Measurements from ENCODE around the gene NRXN3. TPM values are rescaled to one million over a fixed set of nuclear protein-coding genes. Genes with fewer than 3 reads are reported as not detected.

The NRXN3 gene
- total and polyA plus RNA-seq, 2 of the 13 experiments (the other 11 are each of a cell fraction or from before 2014, with no cell fraction given) = 0.03 TPM; not detected in 1

DNA sequence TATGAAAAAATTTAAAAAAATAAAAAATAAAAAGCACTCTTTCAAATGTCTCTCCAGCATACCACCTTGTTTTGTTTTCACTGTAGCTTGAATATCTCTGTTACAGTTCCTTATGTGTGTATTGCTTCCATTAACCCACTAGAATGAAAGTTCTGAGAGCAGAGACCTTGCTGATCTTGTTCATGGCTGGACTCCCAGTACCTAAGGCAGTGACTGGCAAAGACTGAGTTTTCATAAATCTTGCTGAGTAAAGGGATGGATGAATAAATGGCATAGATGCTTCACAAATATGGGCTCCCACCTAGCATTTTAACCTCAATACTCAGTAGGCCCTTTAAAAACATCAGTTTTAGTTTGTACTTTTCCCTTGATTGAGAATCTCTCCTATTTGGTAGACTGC is 1125.2 kb downstream of the NRXN3 start:
- Histone ChIP-seq H3K79me2 (ENCODE audit: insufficient read depth, low read length) (no peaks in the 10 kb centered on the region), H4K20me1 (ENCODE audit: insufficient read depth, low read length) (no peaks in the 10 kb centered on the region), H2AFZ (ENCODE audit: low read length) (no peak overlapping the region), H3K4me3 (replicated peaks in 1 of 3; ENCODE audit: insufficient read depth in 1 of 3, low read depth in 2 of 3, low read length in 3 of 3) (no peak overlapping the region), H3K9ac (ENCODE audit: insufficient read depth, low read depth, low read length) (no peak overlapping the region), H3K4me1 (ENCODE audit: insufficient read depth, low read length) (no peaks in the 10 kb centered on the region), H3K4me2 (ENCODE audit: low read depth, low read length) (no peak overlapping the region), H3K27ac (ENCODE audit: extremely low read length, insufficient read depth, low read length) (no peak overlapping the region), H3K9me3 (ENCODE audit: low read length) (peaks cover 56% of the 10 kb centered on the region), H3K27me3 (ENCODE audit: control insufficient read depth in 1 of 2, insufficient read depth in 2 of 2, low read length in 2 of 2) (no peaks in the 10 kb centered on the region), H3K36me3 (replicated peaks in 1 of 2; ENCODE audit: control insufficient read depth in 1 of 2, insufficient read depth in 2 of 2, low read length in 2 of 2) (no peaks in the 10 kb centered on the region)
- intact Hi-C loops (cut with micrococcal nuclease; ENCODE audit: unreplicated experiment) = no loop called here
- FAIRE-seq (no peak), DNase-seq (ENCODE audit: low spot score) (no peak), ATAC-seq (no peak)
- POLR2A ChIA-PET = no interaction called here
- TF ChIP-seq, protein P1, sequence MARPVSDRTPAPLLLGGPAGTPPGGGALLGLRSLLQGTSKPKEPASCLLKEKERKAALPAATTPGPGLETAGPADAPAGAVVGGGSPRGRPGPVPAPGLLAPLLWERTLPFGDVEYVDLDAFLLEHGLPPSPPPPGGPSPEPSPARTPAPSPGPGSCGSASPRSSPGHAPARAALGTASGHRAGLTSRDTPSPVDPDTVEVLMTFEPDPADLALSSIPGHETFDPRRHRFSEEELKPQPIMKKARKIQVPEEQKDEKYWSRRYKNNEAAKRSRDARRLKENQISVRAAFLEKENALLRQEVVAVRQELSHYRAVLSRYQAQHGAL (CRISPR knock-in tag; IDR thresholded peaks at IDR 0.05; ENCODE audit: not compliant biosample characterization) = no peak
- TF ChIP-seq ZNF225 (CRISPR knock-in tag; IDR thresholded peaks at IDR 0.05) (no peak), ZNF44 (CRISPR knock-in tag; IDR thresholded peaks at IDR 0.05) (no peak), ZBTB7B (CRISPR knock-in tag; IDR thresholded peaks at IDR 0.05) (no peak)
- TF ChIP-seq, protein P2, sequence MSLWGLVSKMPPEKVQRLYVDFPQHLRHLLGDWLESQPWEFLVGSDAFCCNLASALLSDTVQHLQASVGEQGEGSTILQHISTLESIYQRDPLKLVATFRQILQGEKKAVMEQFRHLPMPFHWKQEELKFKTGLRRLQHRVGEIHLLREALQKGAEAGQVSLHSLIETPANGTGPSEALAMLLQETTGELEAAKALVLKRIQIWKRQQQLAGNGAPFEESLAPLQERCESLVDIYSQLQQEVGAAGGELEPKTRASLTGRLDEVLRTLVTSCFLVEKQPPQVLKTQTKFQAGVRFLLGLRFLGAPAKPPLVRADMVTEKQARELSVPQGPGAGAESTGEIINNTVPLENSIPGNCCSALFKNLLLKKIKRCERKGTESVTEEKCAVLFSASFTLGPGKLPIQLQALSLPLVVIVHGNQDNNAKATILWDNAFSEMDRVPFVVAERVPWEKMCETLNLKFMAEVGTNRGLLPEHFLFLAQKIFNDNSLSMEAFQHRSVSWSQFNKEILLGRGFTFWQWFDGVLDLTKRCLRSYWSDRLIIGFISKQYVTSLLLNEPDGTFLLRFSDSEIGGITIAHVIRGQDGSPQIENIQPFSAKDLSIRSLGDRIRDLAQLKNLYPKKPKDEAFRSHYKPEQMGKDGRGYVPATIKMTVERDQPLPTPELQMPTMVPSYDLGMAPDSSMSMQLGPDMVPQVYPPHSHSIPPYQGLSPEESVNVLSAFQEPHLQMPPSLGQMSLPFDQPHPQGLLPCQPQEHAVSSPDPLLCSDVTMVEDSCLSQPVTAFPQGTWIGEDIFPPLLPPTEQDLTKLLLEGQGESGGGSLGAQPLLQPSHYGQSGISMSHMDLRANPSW (CRISPR knock-in tag; IDR thresholded peaks at IDR 0.05; ENCODE audit: borderline replicate concordance) = no peak
- BruUV-seq (replicated peaks) = no TSS peak
- CTCF ChIA-PET (ENCODE audit: low intra/inter-chr PET ratio, low total read pairs) = no interaction called here
- in situ Hi-C loops (cut with HindIII; ENCODE audit: extremely low pct_ligation_motif_present, low pct_unique_long_range_greater_than_20kb) = no loop called here

DNA sequence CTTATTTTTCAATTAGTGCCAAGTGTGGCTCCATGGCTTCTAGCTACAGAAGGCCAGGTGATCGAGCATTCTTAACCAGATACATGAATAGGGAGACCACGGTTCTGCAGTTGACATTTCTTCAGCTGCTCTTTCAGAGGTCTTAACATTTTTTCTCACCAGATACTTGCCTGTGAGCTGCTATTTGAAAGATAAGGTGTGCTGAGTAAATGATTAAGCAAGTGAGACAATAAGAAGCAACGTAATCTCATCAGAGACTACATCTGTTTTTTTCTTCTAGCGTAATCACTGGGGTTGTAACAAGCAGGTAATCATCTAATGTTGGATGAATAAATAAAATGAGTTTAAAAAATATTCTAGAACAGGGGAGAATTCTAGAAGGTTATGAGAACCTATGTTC is 1128.2 kb downstream of the NRXN3 start:
- DNase-seq (ENCODE audit: low spot score) = no peak
- Histone ChIP-seq H3K27me3 (ENCODE audit: control insufficient read depth in 1 of 2, insufficient read depth in 2 of 2, low read length in 2 of 2) (no peaks in the 10 kb centered on the region), H3K79me2 (ENCODE audit: insufficient read depth, low read length) (no peaks in the 10 kb centered on the region), H3K36me3 (replicated peaks in 1 of 2; ENCODE audit: control insufficient read depth in 1 of 2, insufficient read depth in 2 of 2, low read length in 2 of 2) (no peaks in the 10 kb centered on the region), H4K20me1 (ENCODE audit: insufficient read depth, low read length) (no peaks in the 10 kb centered on the region), H3K4me3 (replicated peaks in 1 of 3; ENCODE audit: insufficient read depth in 1 of 3, low read depth in 2 of 3, low read length in 3 of 3) (no peak overlapping the region), H3K4me1 (ENCODE audit: insufficient read depth, low read length) (no peaks in the 10 kb centered on the region), H3K4me2 (ENCODE audit: low read depth, low read length) (no peak overlapping the region), H3K27ac (ENCODE audit: extremely low read length, insufficient read depth, low read length) (no peak overlapping the region), H2AFZ (ENCODE audit: low read length) (no peak overlapping the region), H3K9me3 (ENCODE audit: low read length) (peaks cover 68% of the 10 kb centered on the region), H3K9ac (ENCODE audit: insufficient read depth, low read depth, low read length) (no peak overlapping the region)
- no TSS peak for BruUV-seq (replicated peaks)
- FAIRE-seq = no peak
- ChIA-PET POLR2A (no interaction called here), CTCF (ENCODE audit: low intra/inter-chr PET ratio, low total read pairs) (no interaction called here)
- in situ Hi-C loops (cut with HindIII; ENCODE audit: extremely low pct_ligation_motif_present, low pct_unique_long_range_greater_than_20kb) = no loop called here
- intact Hi-C loops (cut with micrococcal nuclease; ENCODE audit: unreplicated experiment) = no loop called here
- ATAC-seq = no peak
- WGBS (ENCODE audit: low lambda C conversion rate) = 6% methylated on average over 4 of the region's 4 CpGs
- TF ChIP-seq, protein P3, sequence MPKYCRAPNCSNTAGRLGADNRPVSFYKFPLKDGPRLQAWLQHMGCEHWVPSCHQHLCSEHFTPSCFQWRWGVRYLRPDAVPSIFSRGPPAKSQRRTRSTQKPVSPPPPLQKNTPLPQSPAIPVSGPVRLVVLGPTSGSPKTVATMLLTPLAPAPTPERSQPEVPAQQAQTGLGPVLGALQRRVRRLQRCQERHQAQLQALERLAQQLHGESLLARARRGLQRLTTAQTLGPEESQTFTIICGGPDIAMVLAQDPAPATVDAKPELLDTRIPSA (CRISPR knock-in tag; IDR thresholded peaks at IDR 0.05; ENCODE audit: borderline replicate concordance) = no peak
- TF ChIP-seq CREM (IDR thresholded peaks at IDR 0.05) = no peak
- TF ChIP-seq CREM (CRISPR knock-in tag; IDR thresholded peaks at IDR 0.05) = no peak
- TF ChIP-seq ZSCAN20 (CRISPR knock-in tag; IDR thresholded peaks at IDR 0.05; ENCODE audit: borderline replicate concordance) = no peak
- TF ChIP-seq, protein P4, sequence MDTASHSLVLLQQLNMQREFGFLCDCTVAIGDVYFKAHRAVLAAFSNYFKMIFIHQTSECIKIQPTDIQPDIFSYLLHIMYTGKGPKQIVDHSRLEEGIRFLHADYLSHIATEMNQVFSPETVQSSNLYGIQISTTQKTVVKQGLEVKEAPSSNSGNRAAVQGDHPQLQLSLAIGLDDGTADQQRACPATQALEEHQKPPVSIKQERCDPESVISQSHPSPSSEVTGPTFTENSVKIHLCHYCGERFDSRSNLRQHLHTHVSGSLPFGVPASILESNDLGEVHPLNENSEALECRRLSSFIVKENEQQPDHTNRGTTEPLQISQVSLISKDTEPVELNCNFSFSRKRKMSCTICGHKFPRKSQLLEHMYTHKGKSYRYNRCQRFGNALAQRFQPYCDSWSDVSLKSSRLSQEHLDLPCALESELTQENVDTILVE (CRISPR knock-in tag; IDR thresholded peaks at IDR 0.05) = no peak
- TF ChIP-seq TCF12 (IDR thresholded peaks at IDR 0.05) = no peak
- TF ChIP-seq TCF12 (CRISPR knock-in tag; IDR thresholded peaks at IDR 0.05) = no peak
- TF ChIP-seq NFIC (IDR thresholded peaks at IDR 0.05; ENCODE audit: low read length) = no peak
- TF ChIP-seq, protein P5, sequence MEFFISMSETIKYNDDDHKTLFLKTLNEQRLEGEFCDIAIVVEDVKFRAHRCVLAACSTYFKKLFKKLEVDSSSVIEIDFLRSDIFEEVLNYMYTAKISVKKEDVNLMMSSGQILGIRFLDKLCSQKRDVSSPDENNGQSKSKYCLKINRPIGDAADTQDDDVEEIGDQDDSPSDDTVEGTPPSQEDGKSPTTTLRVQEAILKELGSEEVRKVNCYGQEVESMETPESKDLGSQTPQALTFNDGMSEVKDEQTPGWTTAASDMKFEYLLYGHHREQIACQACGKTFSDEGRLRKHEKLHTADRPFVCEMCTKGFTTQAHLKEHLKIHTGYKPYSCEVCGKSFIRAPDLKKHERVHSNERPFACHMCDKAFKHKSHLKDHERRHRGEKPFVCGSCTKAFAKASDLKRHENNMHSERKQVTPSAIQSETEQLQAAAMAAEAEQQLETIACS (CRISPR knock-in tag; IDR thresholded peaks at IDR 0.05) = no peak

Measured in HepG2 (cell line).